ENCODE measurements around the gene COL19A1.

Gene COL19A1

GRCh38 chr6:70180183-70180900, 314.0 kb downstream of the COL19A1 start:
- no peak for DNase-seq

GRCh38 chr6:70180901-70181599, 314.7 kb downstream of the COL19A1 start:
- DNase-seq, result no peak

- DNase-seq, result no peak
These were observed 317.2 kb downstream of the COL19A1 start for GRCh38 chr6:70183538-70183937.

GRCh38 chr6:70184723-70185122, 318.4 kb downstream of the COL19A1 start:
- no peak for DNase-seq

- DNase-seq, result no peak
These were observed 320.1 kb downstream of the COL19A1 start for GRCh38 chr6:70186461-70186860.

GRCh38 chr6:70188202-70188601, 321.8 kb downstream of the COL19A1 start:
- DNase-seq, result no peak

- DNase-seq, result no peak
These were observed 328.1 kb downstream of the COL19A1 start for GRCh38 chr6:70194421-70194820.

- DNase-seq, result no peak
These were observed 330.2 kb downstream of the COL19A1 start for GRCh38 chr6:70196531-70196930.

GRCh38 chr6:70198785-70199184, 332.4 kb downstream of the COL19A1 start:
- no peak for DNase-seq

- no peak for DNase-seq
These were observed 342.0 kb downstream of the COL19A1 start for GRCh38 chr6:70208235-70208790.

- DNase-seq, result no peak
These were observed 344.1 kb downstream of the COL19A1 start for GRCh38 chr6:70210462-70210861.

- DNase-seq, result no peak
These were observed 349.2 kb downstream of the COL19A1 start for GRCh38 chr6:70215460-70216108.

- no peak for DNase-seq
These were observed 350.4 kb downstream of the COL19A1 start for GRCh38 chr6:70216767-70217166.

- DNase-seq, result no peak
These were observed 353.7 kb downstream of the COL19A1 start for GRCh38 chr6:70219943-70220613.

GRCh38 chr6:70221025-70221714, 354.8 kb downstream of the COL19A1 start:
- DNase-seq, result no peak

GRCh38 chr6:70221715-70222438, 355.5 kb downstream of the COL19A1 start:
- DNase-seq, result no peak

GRCh38 chr6:70222439-70222749, 356.0 kb downstream of the COL19A1 start:
- no peak for DNase-seq

- DNase-seq, result no peak
These were observed 358.7 kb downstream of the COL19A1 start for GRCh38 chr6:70225055-70225454.

- no peak for DNase-seq
These were observed 365.0 kb downstream of the COL19A1 start for GRCh38 chr6:70231311-70231710.

- DNase-seq, result no peak
These were observed 368.3 kb downstream of the COL19A1 start for GRCh38 chr6:70234561-70235236.

- no peak for DNase-seq
These were observed 370.0 kb downstream of the COL19A1 start for GRCh38 chr6:70236343-70236742.
